Measurements from ENCODE around the gene SLC24A5.

The SLC24A5 gene

DNA sequence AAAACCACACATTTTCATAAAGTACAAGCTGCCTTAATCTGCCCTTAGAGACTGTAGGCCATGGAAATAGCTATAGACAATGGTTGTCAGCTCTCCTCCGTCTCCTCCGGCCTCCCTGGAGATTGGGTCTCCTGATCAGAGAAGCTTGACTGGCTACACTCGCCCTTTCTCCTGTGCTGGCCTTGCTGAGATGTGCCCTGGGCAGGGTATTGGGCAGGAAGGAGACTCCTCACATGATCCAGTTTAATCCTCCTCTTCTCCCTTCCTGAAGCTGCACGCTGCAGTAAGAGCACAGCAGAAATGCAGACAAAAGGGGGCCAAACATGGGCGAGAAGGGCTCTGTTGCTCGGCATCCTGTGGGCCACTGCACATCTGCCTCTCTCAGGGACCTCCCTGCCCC lies at the start of gene SLC24A5:
TSS of gene SLC24A5 (plus strand) at position 246 of the 400 bp plus-strand sequence. CDS start at position 301, 55 bp downstream.
- DNase-seq (ENCODE audit: low read depth, low spot score) = no peak
- POLR2A ChIA-PET = no interaction called here
- TF ChIP-seq, protein P1, sequence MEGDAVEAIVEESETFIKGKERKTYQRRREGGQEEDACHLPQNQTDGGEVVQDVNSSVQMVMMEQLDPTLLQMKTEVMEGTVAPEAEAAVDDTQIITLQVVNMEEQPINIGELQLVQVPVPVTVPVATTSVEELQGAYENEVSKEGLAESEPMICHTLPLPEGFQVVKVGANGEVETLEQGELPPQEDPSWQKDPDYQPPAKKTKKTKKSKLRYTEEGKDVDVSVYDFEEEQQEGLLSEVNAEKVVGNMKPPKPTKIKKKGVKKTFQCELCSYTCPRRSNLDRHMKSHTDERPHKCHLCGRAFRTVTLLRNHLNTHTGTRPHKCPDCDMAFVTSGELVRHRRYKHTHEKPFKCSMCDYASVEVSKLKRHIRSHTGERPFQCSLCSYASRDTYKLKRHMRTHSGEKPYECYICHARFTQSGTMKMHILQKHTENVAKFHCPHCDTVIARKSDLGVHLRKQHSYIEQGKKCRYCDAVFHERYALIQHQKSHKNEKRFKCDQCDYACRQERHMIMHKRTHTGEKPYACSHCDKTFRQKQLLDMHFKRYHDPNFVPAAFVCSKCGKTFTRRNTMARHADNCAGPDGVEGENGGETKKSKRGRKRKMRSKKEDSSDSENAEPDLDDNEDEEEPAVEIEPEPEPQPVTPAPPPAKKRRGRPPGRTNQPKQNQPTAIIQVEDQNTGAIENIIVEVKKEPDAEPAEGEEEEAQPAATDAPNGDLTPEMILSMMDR (IDR thresholded peaks at IDR 0.05; ENCODE audit: insufficient read depth, low read length, missing control alignments) = no peak
- CTCF ChIA-PET = no interaction called here
- H3K4me3 ChIP-seq (ENCODE audit: low read depth, low read length) = no peak within 1 kb of the TSS

DNA sequence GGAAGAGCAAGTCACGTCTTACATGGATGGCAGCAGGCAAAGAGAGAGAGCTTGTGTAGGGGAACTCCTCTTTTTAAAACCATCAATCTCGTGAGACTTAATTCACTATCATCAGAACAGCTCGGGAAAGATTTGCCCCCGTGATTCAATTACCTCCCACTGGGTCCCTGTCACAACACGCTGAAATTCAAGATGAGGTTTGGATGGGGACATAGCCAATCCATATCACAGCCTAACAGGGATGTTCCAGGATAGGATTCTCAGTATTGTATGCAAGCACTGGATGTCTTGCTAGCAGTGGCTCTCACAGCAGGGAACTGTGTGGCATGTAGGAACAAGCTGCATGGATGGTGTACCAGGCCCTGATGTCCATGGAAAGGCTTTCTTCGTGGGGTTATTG lies 47.8 kb upstream of the SLC24A5 start:
- no peak overlapping the region for H3K4me3 ChIP-seq (ENCODE audit: low read depth, low read length)
- POLR2A ChIA-PET = no interaction called here
- CTCF ChIA-PET = no interaction called here
- no peak for DNase-seq (ENCODE audit: low read depth, low spot score)
- TF ChIP-seq, protein P1 (IDR thresholded peaks at IDR 0.05; ENCODE audit: insufficient read depth, low read length, missing control alignments) = no peak

DNA sequence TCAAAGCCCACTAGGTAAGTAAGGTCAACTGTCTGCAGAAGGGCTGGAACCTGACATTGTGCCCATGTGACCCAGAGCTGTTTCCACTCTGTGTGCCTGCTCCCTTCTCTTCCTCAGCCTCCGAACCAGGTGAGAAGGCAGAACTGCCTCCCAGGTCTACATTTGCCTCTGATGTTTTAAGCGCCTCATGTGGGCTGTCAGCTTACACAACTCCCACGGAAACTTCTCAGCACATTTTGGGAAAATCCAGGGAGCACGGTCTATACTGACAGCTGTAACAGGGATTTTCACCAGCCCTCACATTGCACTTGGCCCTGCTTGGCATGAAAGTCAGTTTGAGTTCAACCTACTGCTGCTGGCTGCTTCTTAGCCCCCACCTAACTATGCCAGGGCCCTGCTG lies 46.9 kb upstream of the SLC24A5 start:
- ChIA-PET CTCF (no interaction called here), POLR2A (no interaction called here)
- TF ChIP-seq, protein P1 (IDR thresholded peaks at IDR 0.05; ENCODE audit: insufficient read depth, low read length, missing control alignments) = no peak
- no peak overlapping the region for H3K4me3 ChIP-seq (ENCODE audit: low read depth, low read length)
- no peak for DNase-seq (ENCODE audit: low read depth, low spot score)

DNA sequence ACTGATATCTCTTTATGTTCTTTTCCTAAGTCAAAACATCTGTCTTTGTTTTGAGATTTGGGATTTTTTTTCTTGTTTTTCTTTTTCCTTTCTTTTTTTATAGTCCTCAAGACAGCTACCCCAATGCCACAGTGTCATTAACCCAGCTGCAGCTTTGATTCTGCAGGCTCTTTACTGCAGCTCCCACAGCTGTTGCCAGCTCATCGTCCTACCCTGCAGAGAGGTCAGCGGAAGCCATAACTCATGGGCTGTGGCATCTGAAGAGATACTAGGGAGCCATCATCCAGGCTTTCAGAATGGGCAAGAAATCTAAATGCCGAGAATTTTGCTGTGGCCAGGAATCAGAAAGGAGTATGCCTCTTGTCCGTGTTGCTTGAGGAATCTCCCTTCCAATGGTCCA lies 44.3 kb upstream of the SLC24A5 start:
- ChIA-PET POLR2A (no interaction called here), CTCF (no interaction called here)
- TF ChIP-seq, protein P1 (IDR thresholded peaks at IDR 0.05; ENCODE audit: insufficient read depth, low read length, missing control alignments) = no peak
- H3K4me3 ChIP-seq (ENCODE audit: low read depth, low read length) = no peak overlapping the region
- no peak for DNase-seq (ENCODE audit: low read depth, low spot score)

DNA sequence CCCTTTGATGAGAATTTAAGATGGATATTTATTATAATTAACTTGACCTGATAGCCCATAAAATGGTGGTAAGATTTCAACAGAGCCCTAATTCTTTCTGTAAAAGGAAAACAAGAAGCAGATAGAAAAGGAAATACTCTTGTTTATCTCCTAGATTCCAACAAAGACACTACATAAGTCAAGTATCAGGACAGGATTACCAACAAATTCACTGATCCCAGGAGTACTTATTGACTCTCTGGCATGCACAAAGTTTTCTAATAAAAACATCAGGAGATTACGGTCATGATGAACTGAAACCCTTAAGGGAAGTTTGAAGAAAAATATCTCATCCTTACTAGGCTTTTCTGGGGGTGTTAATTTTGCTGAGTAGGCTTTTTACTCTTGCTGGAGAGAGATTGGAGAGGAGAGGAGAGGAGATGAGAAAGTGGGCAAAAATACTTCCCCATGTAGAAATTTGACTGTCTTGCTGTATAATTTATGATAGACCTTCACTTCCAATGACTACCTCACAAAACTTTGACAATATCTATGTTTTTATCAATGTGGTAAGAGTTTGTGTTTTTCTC lies 43.1 kb upstream of the SLC24A5 start:
- no peak overlapping the region for H3K4me3 ChIP-seq (ENCODE audit: low read depth, low read length)
- DNase-seq (ENCODE audit: low read depth, low spot score) = no peak
- ChIA-PET POLR2A (no interaction called here), CTCF (no interaction called here)
- TF ChIP-seq, protein P1 (IDR thresholded peaks at IDR 0.05; ENCODE audit: insufficient read depth, low read length, missing control alignments) = no peak

DNA sequence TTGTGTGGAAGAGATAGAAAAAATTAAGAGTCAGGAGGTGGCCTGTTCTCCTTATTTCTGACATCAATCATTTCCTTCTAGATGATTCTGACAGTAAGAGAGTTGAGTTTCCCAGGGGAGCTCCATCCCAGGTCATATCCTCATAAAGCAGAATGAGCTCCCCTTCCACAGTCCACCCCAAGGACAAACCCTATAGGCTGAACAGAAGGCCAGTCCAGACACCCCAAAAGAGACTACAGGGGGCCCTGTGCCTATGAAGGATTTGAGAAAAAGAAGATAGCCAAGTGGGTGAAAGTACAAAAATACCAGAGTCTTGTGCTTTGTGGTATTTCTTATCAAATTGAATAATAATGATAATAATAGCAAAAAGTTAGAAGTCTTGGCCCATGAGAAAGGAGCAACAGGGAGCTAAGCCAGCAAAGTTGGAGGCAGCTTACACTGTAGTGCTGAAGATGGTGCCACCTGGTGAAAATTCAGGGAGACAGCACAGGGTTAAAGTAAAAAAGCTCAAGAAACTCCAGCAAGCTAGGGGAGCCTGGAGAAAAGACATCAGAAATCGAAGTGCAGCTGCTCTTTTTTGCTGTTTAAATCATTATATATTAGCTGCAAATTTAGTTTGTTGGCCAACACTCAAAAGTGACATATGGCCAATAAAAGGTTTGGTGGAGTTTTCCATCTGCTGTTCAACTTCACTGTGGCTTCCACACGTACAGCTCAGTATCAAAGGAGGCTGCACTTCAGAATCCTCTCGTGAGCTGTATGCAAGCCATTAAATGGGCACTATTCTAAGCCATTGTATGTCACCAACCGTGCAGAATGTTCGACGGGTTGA lies 35.8 kb upstream of the SLC24A5 start:
- H3K4me3 ChIP-seq (ENCODE audit: low read depth, low read length) = no peak overlapping the region
- no peak for DNase-seq (ENCODE audit: low read depth, low spot score)
- POLR2A ChIA-PET = no interaction called here
- TF ChIP-seq, protein P1 (IDR thresholded peaks at IDR 0.05; ENCODE audit: insufficient read depth, low read length, missing control alignments) = peak; percentile 38
- CTCF ChIA-PET = interaction anchor here (0.6 to 3.9 kb wide), 8 partner anchors 10 to 890 kb away, joined by 3 to 45 read pairs (median 4); partner anchors contain the start of gene SEMA6D

Measured in AG04449 (cell line).